GM10266 (cell line): ENCODE data around the gene MIR17HG.

Experiments
- DNase-seq: peaks from one replicate; pipeline ENCODE4 v3.0.0; 2012; ENCODE audit errors: extremely low spot score
- CTCF ChIP-seq: IDR thresholded peaks from 2 replicates; pipeline ENCODE4 v1.5.1; 2012; ENCODE audit warnings: mild to moderate bottlenecking, low read depth; ENCODE audit not compliant: control insufficient read depth, insufficient read depth; ENCODE audit errors: missing control alignments

MIR17HG gene

DNA sequence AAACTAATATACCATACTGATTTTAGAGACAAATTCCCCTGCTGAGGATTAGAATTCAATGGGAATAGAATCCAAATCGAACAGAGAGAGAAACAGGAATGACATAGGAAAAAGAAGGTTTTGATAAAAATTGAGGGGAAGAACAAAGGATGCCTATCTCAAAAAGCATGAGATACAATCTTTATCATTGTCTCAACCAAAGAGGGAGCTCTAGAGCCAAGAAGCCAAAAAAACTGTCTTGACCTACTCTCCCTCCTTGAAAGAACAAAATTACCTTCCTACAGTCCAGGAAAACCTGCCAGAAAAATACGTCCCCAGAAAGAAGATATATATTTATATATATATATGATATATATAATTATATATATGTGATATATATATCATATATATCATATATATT is 39.2 kb upstream of the MIR17HG start:
- peak; percentile 9 for DNase-seq
- peak; percentile 28 for TF ChIP-seq CTCF

DNA sequence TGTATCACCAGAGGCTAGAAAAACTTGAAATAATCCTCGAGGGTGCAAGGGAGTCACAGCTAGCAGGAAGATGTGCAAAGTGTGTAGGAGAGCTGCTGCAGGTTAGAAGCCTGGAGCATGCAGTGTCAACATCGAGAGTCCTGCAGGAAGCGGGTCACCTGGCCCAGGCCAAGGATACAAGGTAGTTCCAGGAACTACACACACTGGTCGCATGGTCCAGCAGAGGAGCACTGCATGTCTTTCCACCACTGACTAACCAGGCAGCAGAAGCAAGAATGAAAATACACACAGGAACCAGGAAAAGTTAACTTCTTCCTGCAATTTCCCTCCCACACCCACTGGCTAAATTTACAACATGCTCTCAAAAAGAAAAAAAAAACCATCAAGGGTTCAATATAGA is 36.0 kb upstream of the MIR17HG start:
- DNase-seq: no peak

DNA sequence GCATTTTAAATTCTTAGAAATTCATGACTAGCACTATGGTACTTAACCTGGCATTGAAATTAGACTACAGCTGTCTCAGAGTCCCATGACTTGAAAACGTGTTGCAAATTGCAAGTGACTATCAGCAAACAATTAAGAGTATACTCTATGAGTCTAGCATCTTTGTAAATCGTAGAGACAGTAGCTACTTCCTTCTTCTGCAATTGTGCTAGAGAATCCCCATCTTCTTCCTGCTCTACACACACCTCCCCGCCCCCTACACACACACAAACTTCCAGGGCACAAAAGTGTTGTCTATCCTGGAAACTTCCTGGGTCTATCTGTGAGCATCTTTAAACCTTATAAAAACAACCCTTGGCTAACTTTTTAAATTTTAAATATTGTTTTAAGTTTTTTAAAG is 35.2 kb upstream of the MIR17HG start:
- no peak for TF ChIP-seq CTCF
- no peak for DNase-seq

More for the DNA sequence above, 36.0 kb upstream of the MIR17HG start:
- no peak for TF ChIP-seq CTCF

DNA sequence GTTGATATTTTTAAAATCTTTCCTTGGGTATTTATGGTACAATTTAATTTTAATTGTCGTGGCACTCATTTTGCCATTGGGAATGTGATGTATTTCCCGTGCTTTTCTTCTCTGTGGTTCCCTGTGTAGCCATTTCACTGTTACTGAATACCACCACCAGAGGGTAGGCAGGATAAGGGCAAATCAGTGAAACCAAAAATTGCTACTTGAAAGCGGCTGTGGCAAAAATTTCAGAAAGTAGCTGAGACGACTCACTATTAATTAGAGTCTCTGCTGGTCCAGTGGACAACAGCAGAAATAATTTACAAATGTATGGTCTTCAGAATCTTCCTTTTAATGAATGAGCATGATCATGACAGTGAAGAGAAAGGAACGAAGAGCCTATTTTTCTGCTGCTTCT is 34.4 kb upstream of the MIR17HG start:
- TF ChIP-seq CTCF: peak; percentile 65
- DNase-seq: peak; percentile 9

- no peak for TF ChIP-seq CTCF
- no peak for DNase-seq
These were observed 33.9 kb upstream of the MIR17HG start for GRCh38 chr13:91313581-91313980.

- no peak for TF ChIP-seq CTCF
- DNase-seq: no peak
These were observed 32.6 kb upstream of the MIR17HG start for GRCh38 chr13:91314888-91315287.

DNA sequence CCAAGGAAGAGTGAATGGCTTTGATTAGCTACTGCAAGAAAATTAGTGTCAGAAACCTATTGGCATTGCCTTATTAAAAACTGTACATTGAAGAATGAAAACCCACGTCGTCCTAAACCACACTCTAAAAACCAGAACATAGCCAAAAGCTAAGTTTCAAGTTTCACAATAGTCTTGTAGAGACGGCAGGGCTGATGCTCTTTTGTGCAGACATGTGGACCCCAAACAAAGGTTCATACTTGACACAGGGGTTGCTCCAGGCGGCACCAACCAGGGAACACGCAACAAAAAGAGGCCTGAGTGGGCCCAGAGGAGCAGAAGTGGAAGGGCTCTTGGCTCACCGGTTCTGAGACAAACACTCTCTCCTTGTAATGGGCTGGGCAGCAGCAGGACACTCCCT is 28.6 kb upstream of the MIR17HG start:
- no peak for TF ChIP-seq CTCF
- DNase-seq: no peak
